Activated CD4-positive, alpha-beta T cell treated with anti-CD3 and anti-CD28 coated beads for 1 hour (primary cell): ENCODE data around the gene TEX10.

Experiments
- DNase-seq: peaks from one replicate; pipeline ENCODE4 v3.0.0-alpha.2; 2020

The TEX10 gene

DNA sequence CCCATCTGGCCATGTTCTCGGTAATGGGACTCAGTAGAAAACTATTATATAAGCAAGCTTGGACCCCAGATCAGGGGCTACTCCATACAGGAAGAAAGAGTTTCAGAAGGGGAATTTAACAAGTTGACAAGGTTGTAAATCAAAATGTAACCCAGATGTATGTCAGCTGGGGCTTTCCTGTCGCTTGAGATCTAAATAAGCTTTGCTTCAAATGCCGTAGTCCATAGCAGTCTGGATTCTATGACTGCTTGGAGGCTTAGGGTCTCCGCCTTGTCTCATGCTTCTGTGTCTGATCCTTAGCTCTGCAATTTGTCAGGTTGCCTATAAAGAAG lies 70.4 kb downstream of the TEX10 start:
- no peak for DNase-seq

DNA sequence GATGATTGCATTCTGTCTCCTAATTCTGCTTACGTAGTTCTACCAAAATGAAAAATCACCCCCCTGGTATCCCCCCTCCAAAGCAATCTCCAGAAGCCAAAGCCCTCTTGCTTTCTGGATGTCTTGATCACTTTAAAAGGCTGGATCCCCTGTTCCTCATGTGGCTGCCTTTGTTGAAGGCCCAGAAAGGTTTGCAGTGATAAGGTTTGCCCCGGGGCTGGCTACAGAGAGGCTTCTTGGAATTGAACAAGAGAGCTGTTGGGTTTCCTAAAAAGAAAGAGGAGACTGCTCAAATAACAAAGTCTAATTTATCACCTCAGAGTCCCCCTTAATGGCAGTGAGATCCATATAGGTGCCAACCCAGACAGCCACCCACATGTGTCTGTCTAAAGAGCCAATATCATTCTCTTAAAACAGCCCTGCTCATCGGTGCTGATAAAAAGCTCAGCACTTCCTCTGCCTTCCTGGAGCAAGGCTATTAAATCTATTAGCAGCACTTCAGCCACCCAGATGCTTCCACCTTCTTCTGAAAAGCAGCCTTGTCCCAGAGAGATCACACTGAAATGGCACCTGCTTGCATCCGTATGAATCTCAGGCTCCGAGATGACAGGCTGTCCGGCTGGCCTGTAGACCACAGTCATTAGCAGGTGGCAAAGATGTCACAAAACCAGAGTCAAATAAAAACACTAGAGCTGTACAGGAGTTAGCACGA lies 70.9 kb downstream of the TEX10 start:
- DNase-seq = no peak

DNA sequence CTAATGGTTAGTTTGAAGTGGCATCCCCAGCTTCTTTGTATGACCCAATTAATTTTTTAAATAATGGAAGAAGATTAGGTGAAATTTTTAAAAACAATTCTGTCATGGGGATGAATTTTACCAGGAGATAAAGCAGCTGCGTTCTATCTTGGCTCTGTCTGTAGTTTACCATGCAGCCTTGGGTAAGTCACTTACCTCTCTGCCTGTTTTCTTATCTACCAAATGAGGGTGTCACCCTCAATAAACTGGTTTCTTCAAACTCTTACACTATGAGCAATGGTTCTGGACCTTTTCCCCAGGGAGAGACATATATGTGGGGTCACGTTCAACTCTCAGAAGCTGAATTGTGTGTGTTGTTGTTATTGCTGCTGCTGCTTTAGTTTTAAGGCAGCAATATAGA lies 71.7 kb downstream of the TEX10 start:
- DNase-seq = no peak

DNA sequence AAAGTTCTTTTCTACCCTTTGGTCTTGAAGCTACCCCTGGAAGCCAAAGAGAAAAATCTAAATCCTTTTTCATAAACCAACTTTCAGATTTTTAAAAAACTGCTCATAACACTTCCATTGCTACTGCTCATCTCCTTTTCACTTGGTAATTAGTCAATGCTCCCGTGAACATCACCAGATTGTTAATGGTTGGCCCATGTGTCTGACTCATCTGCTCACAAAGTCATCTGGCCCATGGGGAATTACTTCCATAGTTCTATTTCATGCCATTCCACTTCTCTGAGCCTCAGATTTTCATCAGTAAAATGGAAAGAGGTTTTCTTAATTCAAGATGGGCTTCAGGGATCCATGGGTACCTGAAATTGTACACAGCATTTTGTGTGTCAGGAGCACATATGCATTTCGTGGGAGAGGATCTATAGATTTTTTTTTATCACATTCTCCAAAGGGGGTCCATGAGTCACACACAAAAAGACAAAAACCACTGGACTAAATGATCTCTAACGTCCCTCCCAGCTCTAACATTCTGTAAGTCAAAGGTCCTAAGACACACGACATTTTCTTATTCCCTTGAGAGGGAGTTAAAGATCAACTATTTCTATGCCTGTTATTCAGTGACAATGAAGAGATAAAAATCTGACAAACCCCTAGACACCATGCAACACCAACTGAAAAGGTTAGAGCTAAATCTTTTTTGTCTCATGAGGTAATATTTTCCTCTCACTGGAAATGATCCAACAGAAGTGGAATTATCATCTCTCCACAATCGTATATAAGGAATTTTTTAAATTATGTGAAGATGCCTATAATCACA lies 75.4 kb downstream of the TEX10 start:
- no peak for DNase-seq

DNA sequence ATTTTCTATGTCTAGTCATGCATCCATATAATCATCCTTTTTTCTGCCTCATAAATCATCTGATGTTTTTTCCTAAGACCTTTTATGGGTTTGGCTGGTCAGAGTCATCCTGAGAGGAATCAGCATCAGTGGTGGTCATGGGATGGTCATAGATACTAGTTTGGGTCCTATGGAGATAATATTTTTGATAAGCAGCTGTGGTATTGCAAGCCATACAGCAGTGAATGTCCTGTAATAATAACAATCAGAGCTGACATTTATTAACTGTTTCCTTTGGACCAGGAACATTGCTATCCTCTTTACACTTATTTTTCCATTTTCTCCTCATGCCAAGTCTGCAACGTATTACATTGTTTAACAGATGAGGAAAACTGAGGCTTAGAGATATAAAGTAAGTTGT lies 83.1 kb downstream of the TEX10 start:
- no peak for DNase-seq

DNA sequence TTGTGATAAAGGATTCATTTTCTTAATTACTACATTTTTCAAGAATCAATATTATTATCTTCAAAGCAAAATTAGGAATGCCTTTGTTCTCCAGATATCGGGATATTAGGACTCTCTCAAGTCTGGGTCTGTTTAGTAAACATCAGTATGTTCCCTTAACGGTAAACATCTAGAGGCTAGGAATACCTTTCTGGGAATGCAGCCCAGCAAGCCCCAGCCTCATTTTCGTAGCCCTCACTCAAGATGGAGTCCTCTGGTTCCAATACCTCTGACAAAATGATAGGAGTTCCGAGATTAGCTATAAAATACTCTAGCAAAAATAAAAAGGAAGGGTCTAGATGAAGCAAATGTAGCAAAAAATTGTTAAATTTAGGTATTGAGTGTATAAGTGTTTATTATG lies 84.5 kb downstream of the TEX10 start:
- DNase-seq = no peak

DNA sequence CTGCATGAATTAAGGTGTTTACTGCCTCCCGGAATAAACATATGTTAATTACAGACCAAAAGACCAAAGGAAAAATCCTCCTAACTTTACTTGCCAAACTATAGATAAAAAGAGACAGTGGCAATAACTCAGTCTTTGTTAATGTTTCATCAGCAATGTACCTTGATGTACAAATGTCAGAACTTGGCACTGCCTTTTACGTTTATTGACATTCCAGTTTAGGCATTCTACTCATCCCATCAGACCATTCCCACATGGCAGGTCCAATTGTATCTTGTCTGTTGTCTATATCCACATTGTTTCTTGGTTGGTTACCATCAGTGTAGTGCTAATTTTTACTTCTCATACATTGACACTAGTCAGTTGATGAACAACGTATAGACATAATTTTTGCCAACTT lies 85.5 kb downstream of the TEX10 start:
- DNase-seq = no peak
